Suprapubic skin (tissue), 4 donors: Measurements from ENCODE around the gene FAM98C. TPM values are rescaled to one million over a fixed set of nuclear protein-coding genes. Genes with fewer than 3 reads are reported as not detected.

Experiments
- DNase-seq, 2 donors: peaks; one replicate each; pipeline ENCODE4 v3.0.0-alpha.2; 2019; ENCODE audit warnings: low spot score in 2 of 2
- H3K27ac ChIP-seq: fragments of 200-600 bp; sonication (generic); one replicate; pipeline ENCODE4 v1.5.1; 2019
- H3K27me3 ChIP-seq: fragments of 200-600 bp; sonication (generic); one replicate; pipeline ENCODE4 v1.5.1; 2019
- H3K36me3 ChIP-seq: fragments of 200-600 bp; sonication (generic); one replicate; pipeline ENCODE4 v1.5.1; 2019
- H3K4me1 ChIP-seq: fragments of 200-600 bp; sonication (generic); one replicate; pipeline ENCODE4 v1.5.1; 2019
- H3K4me3 ChIP-seq: fragments of 200-600 bp; sonication (generic); one replicate; pipeline ENCODE4 v1.5.1; 2019; ENCODE audit warnings: mild to moderate bottlenecking
- H3K9me3 ChIP-seq: fragments of 200-600 bp; sonication (generic); one replicate; pipeline ENCODE4 v1.5.1; 2019
- EP300 ChIP-seq: sonication (generic); formaldehyde crosslinking; IDR thresholded peaks from one replicate; pipeline ENCODE4 v1.6.1; 2017; ENCODE audit warnings: antibody characterized with exemption
- POLR2A ChIP-seq, 2 donors: fragments of 450-650 bp; IDR thresholded peaks; one replicate each; pipeline ENCODE4 v1.6.1; 2017; ENCODE audit warnings: antibody characterized with exemption in 2 of 2, mild to moderate bottlenecking in 2 of 2, moderate library complexity in 2 of 2
- POLR2AphosphoS5 ChIP-seq, 3 donors: sonication (generic); formaldehyde crosslinking; IDR thresholded peaks; one replicate each; pipeline ENCODE4 v1.6.1; 2017; ENCODE audit warnings: antibody characterized with exemption in 3 of 3
- WGBS: methylation state at CpG from one replicate; pipeline ENCODE4 v1.1.5; 2018; 5-methylcytosine and 5-hydroxymethylcytosine counted together
- total RNA-seq, 4 donors: library from RNA; depleted of rRNA; stranded (reverse); fragments of >200 nt; gene quantifications; one replicate each; pipeline ENCODE4 v1.1.0, GENCODE V29; 2016
- TF ChIP-seq, protein P1 (sequence below), 2 donors: fragments of 200-600 bp in 1 of 2; fragments of 450-650 bp in 1 of 2; sonication (generic) in 1 of 2; IDR thresholded peaks; one replicate each; pipeline ENCODE4 v1.5.1; 2016 to 2019; ENCODE audit warnings: antibody characterized with exemption in 2 of 2, mild to moderate bottlenecking in 1 of 2, moderate library complexity in 1 of 2

Gene FAM98C
- total RNA-seq, 4 donors from 2014 or later: 32.6 to 45.6 (median 36.7) TPM

DNA sequence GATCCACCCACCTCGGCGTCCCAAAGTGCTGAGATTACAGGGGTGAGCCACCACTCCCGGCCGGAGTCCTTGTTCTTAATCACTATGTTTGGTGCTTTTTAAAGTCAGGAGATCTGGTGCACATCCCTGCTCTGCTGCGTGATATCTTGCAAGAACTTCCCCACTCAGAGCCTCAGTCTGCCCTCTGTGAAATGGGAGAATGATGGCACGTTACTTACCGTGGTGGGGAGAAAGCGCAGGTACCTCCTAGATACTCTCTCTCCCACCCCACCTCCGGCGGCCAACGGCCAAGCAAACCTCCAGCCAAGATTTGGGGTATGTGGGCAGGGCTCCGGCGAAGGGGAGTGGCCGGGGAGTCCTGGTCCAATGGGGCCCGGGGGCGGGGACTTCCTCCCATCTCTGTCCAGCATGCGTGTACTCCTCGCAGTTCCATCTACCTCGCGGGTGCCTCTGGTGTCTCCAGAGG lies 30.4 kb downstream of the FAM98C start, which contains the start of gene RYR1:
RYR1 (plus strand) TSS at position 424 of the 466 bp plus-strand sequence. CDS start 139 bp downstream, outside the sequence.
- Histone ChIP-seq H3K27ac (no peak within 1 kb of the TSS), H3K4me3 (peak within 1 kb of the TSS; percentile 16), H3K9me3 (no peaks in the 10 kb centered on the region), H3K27me3 (peaks cover 37% of the 10 kb centered on the region), H3K4me1 (peaks cover 3% of the 10 kb centered on the region), H3K36me3 (no peaks in the 10 kb centered on the region)
- TF ChIP-seq, protein P1, sequence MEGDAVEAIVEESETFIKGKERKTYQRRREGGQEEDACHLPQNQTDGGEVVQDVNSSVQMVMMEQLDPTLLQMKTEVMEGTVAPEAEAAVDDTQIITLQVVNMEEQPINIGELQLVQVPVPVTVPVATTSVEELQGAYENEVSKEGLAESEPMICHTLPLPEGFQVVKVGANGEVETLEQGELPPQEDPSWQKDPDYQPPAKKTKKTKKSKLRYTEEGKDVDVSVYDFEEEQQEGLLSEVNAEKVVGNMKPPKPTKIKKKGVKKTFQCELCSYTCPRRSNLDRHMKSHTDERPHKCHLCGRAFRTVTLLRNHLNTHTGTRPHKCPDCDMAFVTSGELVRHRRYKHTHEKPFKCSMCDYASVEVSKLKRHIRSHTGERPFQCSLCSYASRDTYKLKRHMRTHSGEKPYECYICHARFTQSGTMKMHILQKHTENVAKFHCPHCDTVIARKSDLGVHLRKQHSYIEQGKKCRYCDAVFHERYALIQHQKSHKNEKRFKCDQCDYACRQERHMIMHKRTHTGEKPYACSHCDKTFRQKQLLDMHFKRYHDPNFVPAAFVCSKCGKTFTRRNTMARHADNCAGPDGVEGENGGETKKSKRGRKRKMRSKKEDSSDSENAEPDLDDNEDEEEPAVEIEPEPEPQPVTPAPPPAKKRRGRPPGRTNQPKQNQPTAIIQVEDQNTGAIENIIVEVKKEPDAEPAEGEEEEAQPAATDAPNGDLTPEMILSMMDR (IDR thresholded peaks at IDR 0.05): no peak
- TF ChIP-seq EP300 (no peak), POLR2A (IDR thresholded peaks at IDR 0.05) (no peak), POLR2AphosphoS5 (IDR thresholded peaks at IDR 0.05) (no peak)
- DNase-seq: no peak
- WGBS: 30% methylated on average over 5 of the region's 20 CpGs

DNA sequence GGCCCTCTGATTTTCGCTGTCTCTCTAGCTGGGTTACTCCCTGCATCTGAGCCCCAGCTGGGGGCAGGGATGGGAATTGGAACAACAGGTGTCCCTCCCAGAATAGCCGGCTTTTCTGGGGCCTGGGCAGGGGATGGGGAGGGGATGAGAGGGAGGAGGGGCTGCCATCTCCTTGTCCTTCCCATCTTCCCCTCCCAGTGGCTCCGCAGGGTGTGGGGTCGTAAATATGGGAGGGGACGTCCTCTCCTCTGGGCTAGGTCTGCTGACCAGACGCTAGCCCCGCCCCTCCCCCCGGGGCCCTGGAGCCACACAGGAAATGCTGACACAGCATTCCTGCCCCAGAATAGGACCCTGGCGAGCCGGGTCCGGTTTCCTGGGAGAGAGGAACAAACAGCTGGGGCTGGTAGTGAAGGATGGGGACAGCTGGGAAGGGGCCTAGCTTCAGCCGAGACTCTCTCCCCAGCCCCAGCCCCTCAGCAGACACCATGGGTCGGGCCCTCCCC lies 31.7 kb downstream of the FAM98C start:
- TF ChIP-seq POLR2A (IDR thresholded peaks at IDR 0.05) (no peak), EP300 (no peak), POLR2AphosphoS5 (IDR thresholded peaks at IDR 0.05) (no peak)
- TF ChIP-seq, protein P1 (IDR thresholded peaks at IDR 0.05): no peak
- Histone ChIP-seq H3K36me3 (no peaks in the 10 kb centered on the region), H3K9me3 (no peaks in the 10 kb centered on the region), H3K4me1 (peaks cover 3% of the 10 kb centered on the region), H3K4me3 (no peak overlapping the region), H3K27ac (no peak overlapping the region), H3K27me3 (peaks cover 37% of the 10 kb centered on the region)
- no peak for DNase-seq
- WGBS: 29% methylated on average over 2 of the region's 13 CpGs

DNA sequence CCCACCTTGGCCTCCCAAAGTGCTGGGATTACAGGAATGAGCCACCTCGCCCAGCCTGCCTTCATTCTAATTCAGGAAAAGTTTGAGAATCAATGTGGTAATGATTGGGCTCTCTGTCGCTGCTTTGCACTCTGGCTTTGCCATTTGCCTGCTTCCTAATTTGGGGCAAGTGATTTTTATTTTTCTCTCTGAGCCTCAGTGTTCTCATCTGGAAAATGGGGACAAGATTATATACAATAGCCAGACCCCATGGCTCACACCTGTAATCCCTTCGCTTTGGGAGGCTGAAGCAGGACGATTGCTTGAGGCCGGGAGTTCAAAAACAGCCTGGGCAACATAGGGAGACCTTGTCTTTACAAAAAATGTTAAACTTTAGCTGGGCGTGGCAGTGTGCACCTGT lies 34.4 kb downstream of the FAM98C start:
- H3K4me1 ChIP-seq: peaks cover 3% of the 10 kb centered on the region
- no peaks in the 10 kb centered on the region for H3K36me3 ChIP-seq
- peaks cover 41% of the 10 kb centered on the region for H3K27me3 ChIP-seq
- 98% methylated on average over 6 of the region's 6 CpGs for WGBS
- no peak overlapping the region for H3K4me3 ChIP-seq
- no peak for DNase-seq
- TF ChIP-seq, protein P1 (IDR thresholded peaks at IDR 0.05): no peak
- no peak for TF ChIP-seq POLR2A (IDR thresholded peaks at IDR 0.05)
- TF ChIP-seq EP300: no peak
- no peak for TF ChIP-seq POLR2AphosphoS5 (IDR thresholded peaks at IDR 0.05)
- no peak overlapping the region for H3K27ac ChIP-seq
- no peaks in the 10 kb centered on the region for H3K9me3 ChIP-seq

DNA sequence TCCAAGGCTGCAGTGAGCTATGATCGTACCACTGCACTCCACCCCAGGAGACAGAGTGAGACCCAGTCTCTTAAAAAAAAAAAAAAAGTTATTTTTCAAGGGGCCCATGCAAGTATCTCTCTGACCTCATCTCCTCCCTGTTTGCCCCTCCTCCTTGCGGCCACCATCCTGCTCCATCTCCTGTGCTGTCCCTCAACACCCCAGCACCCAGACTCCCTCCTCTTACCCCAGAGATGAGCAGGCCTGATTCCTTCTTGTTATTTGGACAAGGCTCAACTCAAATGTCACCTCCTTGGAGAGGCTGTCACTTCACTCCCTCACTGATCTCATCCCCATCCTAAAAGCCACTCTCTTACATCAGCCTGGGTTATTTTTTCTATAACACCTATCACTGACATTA lies 35.0 kb downstream of the FAM98C start:
- no peaks in the 10 kb centered on the region for H3K9me3 ChIP-seq
- TF ChIP-seq EP300: no peak
- TF ChIP-seq, protein P1 (IDR thresholded peaks at IDR 0.05): no peak
- TF ChIP-seq POLR2AphosphoS5 (IDR thresholded peaks at IDR 0.05): no peak
- TF ChIP-seq POLR2A (IDR thresholded peaks at IDR 0.05): no peak
- 76% methylated on average over 2 of the region's 2 CpGs for WGBS
- H3K27ac ChIP-seq: no peak overlapping the region
- H3K27me3 ChIP-seq: peaks cover 39% of the 10 kb centered on the region
- H3K4me3 ChIP-seq: no peak overlapping the region
- no peaks in the 10 kb centered on the region for H3K36me3 ChIP-seq
- H3K4me1 ChIP-seq: peaks cover 3% of the 10 kb centered on the region
- DNase-seq: no peak

DNA sequence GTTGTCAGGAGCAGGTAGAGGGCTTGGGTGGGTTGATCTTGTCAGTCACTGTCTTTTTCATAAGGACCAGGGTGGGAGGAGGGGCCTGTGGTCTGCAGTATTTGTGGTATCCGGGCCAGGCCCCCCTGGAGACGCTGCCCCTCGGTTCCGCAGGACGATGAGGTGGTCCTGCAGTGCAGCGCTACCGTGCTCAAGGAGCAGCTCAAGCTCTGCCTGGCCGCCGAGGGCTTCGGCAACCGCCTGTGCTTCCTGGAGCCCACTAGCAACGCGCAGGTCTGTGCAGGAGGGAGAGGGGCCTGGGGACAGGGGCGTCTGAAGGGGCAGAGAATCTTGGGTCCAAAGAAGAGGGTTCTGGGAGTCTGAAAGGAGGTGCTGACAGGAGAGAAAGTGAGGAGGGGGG lies 37.7 kb downstream of the FAM98C start:
- 66% methylated on average over 14 of the region's 14 CpGs for WGBS
- no peak overlapping the region for H3K27ac ChIP-seq

More for the DNA sequence above, 37.7 kb downstream of the FAM98C start:
- Histone ChIP-seq H3K27me3 (peaks cover 12% of the 10 kb centered on the region), H3K36me3 (no peaks in the 10 kb centered on the region), H3K4me3 (no peak overlapping the region), H3K4me1 (no peaks in the 10 kb centered on the region), H3K9me3 (no peaks in the 10 kb centered on the region)
- DNase-seq: no peak
- TF ChIP-seq POLR2AphosphoS5 (IDR thresholded peaks at IDR 0.05): no peak
- TF ChIP-seq POLR2A (IDR thresholded peaks at IDR 0.05): no peak
- TF ChIP-seq EP300: no peak
- TF ChIP-seq, protein P1 (IDR thresholded peaks at IDR 0.05): no peak
